Endodermal cell (in vitro differentiated cells): Measurements from ENCODE around the gene BSN. TPM values are rescaled to one million over a fixed set of nuclear protein-coding genes. Genes with fewer than 3 reads are reported as not detected.

Experiments used
- DNase-seq: peaks from one replicate; pipeline ENCODE4 v3.0.0-alpha.2; 2017
- H3K27ac ChIP-seq: 2 replicates; pipeline ENCODE4 v1.5.1; 2013; ENCODE audit warnings: mild to moderate bottlenecking, low read depth, low read length, moderate library complexity
- H3K27me3 ChIP-seq: 2 replicates; pipeline ENCODE4 v1.6.1; 2013; ENCODE audit warnings: mild to moderate bottlenecking, low read length, moderate library complexity; ENCODE audit not compliant: insufficient read depth, control insufficient read depth, poor library complexity, severe bottlenecking
- H3K36me3 ChIP-seq: 2 replicates; pipeline ENCODE4 v1.7.0; 2013; ENCODE audit warnings: mild to moderate bottlenecking, low read length, moderate library complexity; ENCODE audit not compliant: control insufficient read depth, insufficient read depth
- H3K4me1 ChIP-seq: one replicate; pipeline ENCODE4 v1.7.0; 2013; ENCODE audit warnings: low read length; ENCODE audit not compliant: control insufficient read depth, insufficient read depth
- H3K4me3 ChIP-seq: 2 replicates; pipeline ENCODE4 v1.5.1; 2013; ENCODE audit warnings: mild to moderate bottlenecking, low read length, moderate library complexity
- H3K9ac ChIP-seq: 2 replicates; pipeline ENCODE4 v1.6.1; 2013; ENCODE audit warnings: mild to moderate bottlenecking, low read length, moderate library complexity; ENCODE audit not compliant: poor library complexity, severe bottlenecking; ENCODE audit errors: extremely low read depth
- H3K9me3 ChIP-seq: 2 replicates; pipeline ENCODE4 v1.6.1; 2013; ENCODE audit warnings: mild to moderate bottlenecking, low read length, moderate library complexity; ENCODE audit not compliant: control insufficient read depth
- H3K27ac Mint-ChIP-seq: 2 replicates; pipeline ENCODE4 v1.8.0; 2020; ENCODE audit warnings: mixed read lengths
- H3K27me3 Mint-ChIP-seq: 2 replicates; pipeline ENCODE4 v1.8.0; 2021; ENCODE audit warnings: mild to moderate bottlenecking, mixed read lengths; ENCODE audit not compliant: insufficient read depth
- H3K36me3 Mint-ChIP-seq: 2 replicates; pipeline ENCODE4 v1.8.0; 2020; ENCODE audit warnings: low read depth, mixed read lengths
- H3K4me1 Mint-ChIP-seq: 2 replicates; pipeline ENCODE4 v1.8.0; 2020; ENCODE audit warnings: mixed read lengths
- H3K4me3 Mint-ChIP-seq: 2 replicates; pipeline ENCODE4 v1.8.0; 2020; ENCODE audit warnings: mild to moderate bottlenecking, moderate library complexity, mixed read lengths
- H3K9me3 Mint-ChIP-seq: 2 replicates; pipeline ENCODE4 v1.8.0; 2020; ENCODE audit warnings: mild to moderate bottlenecking, mixed read lengths
- CTCF ChIP-seq: fragments of 200-600 bp; sonication (generic); conservative IDR thresholded peaks from 2 replicates; pipeline ENCODE4 v1.5.0; 2021; ENCODE audit warnings: antibody characterized with exemption, mild to moderate bottlenecking
- WGBS, 2 experiments: methylation state at CpG; one replicate each; pipeline versions ENCODE4 v1.1.5 to v1.1.7; 2013; ENCODE audit warnings: missing lambda C conversion rate in 2 of 2, mixed read lengths in 1 of 2; ENCODE audit not compliant: insufficient coverage in 1 of 2, insufficient read length in 1 of 2; 5-methylcytosine and 5-hydroxymethylcytosine counted together
- total RNA-seq, 2 donors: library from RNA; stranded (reverse); fragmentation: NEBNext Ultra II Directional in 1 of 2; extraction: Animal tissue kit (Norgen Biotek cat#: 25700) in 1 of 2; gene quantifications; 2 replicates in 1 of 2; 3 replicates in 1 of 2; pipeline ENCODE4 v1.2.1, GENCODE V29; 2021

BSN gene
- total RNA-seq, 2 donors from 2014 or later, result 2.4 to 2.5 TPM

- 60 to 97% methylated on average over 1 of the region's 1 CpG for WGBS, 2 experiments
- H3K27me3 ChIP-seq, result no peaks in the 10 kb centered on the region
- Mint-ChIP-seq H3K9me3 (no peaks in the 10 kb centered on the region), H3K4me3 (no peak overlapping the region), H3K27ac (peak overlapping the region; percentile 3), H3K36me3 (no peaks in the 10 kb centered on the region), H3K27me3 (no peaks in the 10 kb centered on the region), H3K4me1 (no peaks in the 10 kb centered on the region)
- no peak overlapping the region for H3K27ac ChIP-seq
- no peaks in the 10 kb centered on the region for H3K9me3 ChIP-seq
- no peak overlapping the region for H3K4me3 ChIP-seq
- no peaks in the 10 kb centered on the region for H3K4me1 ChIP-seq
- H3K36me3 ChIP-seq, result no peaks in the 10 kb centered on the region
- H3K9ac ChIP-seq, result no peak overlapping the region
- DNase-seq, result no peak
- no peak for TF ChIP-seq CTCF
Observed at GRCh38 chr3:49650177-49650576, 95.9 kb downstream of the BSN start.

GRCh38 chr3:49650637-49651036 lies 96.4 kb downstream of the BSN start:
- Histone ChIP-seq H3K4me3 (no peak overlapping the region), H3K36me3 (no peaks in the 10 kb centered on the region), H3K9ac (no peak overlapping the region), H3K27me3 (no peaks in the 10 kb centered on the region), H3K27ac (no peak overlapping the region), H3K4me1 (no peaks in the 10 kb centered on the region), H3K9me3 (no peaks in the 10 kb centered on the region)
- Mint-ChIP-seq H3K27me3 (no peaks in the 10 kb centered on the region), H3K4me3 (no peak overlapping the region), H3K9me3 (no peaks in the 10 kb centered on the region), H3K27ac (no peak overlapping the region), H3K36me3 (no peaks in the 10 kb centered on the region), H3K4me1 (no peaks in the 10 kb centered on the region)
- 79 to 85% methylated on average over 5 to 8 of the region's 8 CpGs for WGBS, 2 experiments
- DNase-seq, result no peak
- no peak for TF ChIP-seq CTCF

- Mint-ChIP-seq H3K36me3 (no peaks in the 10 kb centered on the region), H3K4me1 (no peaks in the 10 kb centered on the region), H3K9me3 (no peaks in the 10 kb centered on the region), H3K27me3 (no peaks in the 10 kb centered on the region), H3K27ac (no peak overlapping the region), H3K4me3 (no peak overlapping the region)
- no peaks in the 10 kb centered on the region for H3K4me1 ChIP-seq
- no peaks in the 10 kb centered on the region for H3K9me3 ChIP-seq
- H3K27ac ChIP-seq, result no peak overlapping the region
- 91 to 93% methylated on average over 21 to 36 of the region's 36 CpGs for WGBS, 2 experiments
- H3K9ac ChIP-seq, result no peak overlapping the region
- no peaks in the 10 kb centered on the region for H3K27me3 ChIP-seq
- no peaks in the 10 kb centered on the region for H3K36me3 ChIP-seq
- DNase-seq, result no peak
- no peak overlapping the region for H3K4me3 ChIP-seq
- no peak for TF ChIP-seq CTCF
Observed at GRCh38 chr3:49652218-49652902, 98.1 kb downstream of the BSN start.
